SK-N-MC (cell line): ENCODE data around the gene ZNF134.
A peak's percentile ranks its signal among the peaks of the same experiment; 100 is the strongest.

Source experiments
- DNase-seq: peaks from one replicate; pipeline ENCODE4 v3.0.0-alpha.2; 2011; ENCODE audit warnings: low read depth, low spot score
- H3K27ac ChIP-seq: fragments of 200-600 bp; sonication (generic); 2 replicates; pipeline ENCODE4 v1.5.1; 2016; ENCODE audit warnings: mixed run types
- H3K36me3 ChIP-seq: fragments of 200-600 bp; sonication (generic); 2 replicates; pipeline ENCODE4 v1.6.1; 2017; ENCODE audit warnings: antibody characterized with exemption, low read length, mixed read lengths; ENCODE audit not compliant: insufficient read depth
- H3K4me3 ChIP-seq: fragments of 200-600 bp; sonication (generic); 2 replicates; pipeline ENCODE4 v1.5.1; 2016
- H3K9ac ChIP-seq: fragments of 200-600 bp; sonication (generic); 2 replicates; pipeline ENCODE4 v1.8.0; 2017; ENCODE audit warnings: mixed run types, mixed read lengths; ENCODE audit not compliant: insufficient read length
- H3K9me3 ChIP-seq: fragments of 200-600 bp; sonication (generic); 2 replicates; pipeline ENCODE4 v1.6.1; 2017; ENCODE audit warnings: low read depth, mild to moderate bottlenecking, antibody characterized with exemption, low read length, moderate library complexity, mixed read lengths
- EZH2 ChIP-seq: fragments of 200-600 bp; sonication (generic); IDR thresholded peaks from one replicate; pipeline ENCODE4 v1.6.1; 2017; ENCODE audit warnings: antibody characterized with exemption
- FOXP2 ChIP-seq: optimal IDR thresholded peaks from 2 replicates; pipeline ENCODE3; 2011; ENCODE audit warnings: mild to moderate bottlenecking, moderate library complexity; ENCODE audit not compliant: insufficient read depth; ENCODE audit errors: extremely low read length, control extremely low read depth
- POLR2AphosphoS5 ChIP-seq: IDR thresholded peaks from 2 replicates; pipeline ENCODE4 v1.6.1; 2012; ENCODE audit warnings: mild to moderate bottlenecking, low read depth, low read length, borderline replicate concordance

The ZNF134 gene

DNA sequence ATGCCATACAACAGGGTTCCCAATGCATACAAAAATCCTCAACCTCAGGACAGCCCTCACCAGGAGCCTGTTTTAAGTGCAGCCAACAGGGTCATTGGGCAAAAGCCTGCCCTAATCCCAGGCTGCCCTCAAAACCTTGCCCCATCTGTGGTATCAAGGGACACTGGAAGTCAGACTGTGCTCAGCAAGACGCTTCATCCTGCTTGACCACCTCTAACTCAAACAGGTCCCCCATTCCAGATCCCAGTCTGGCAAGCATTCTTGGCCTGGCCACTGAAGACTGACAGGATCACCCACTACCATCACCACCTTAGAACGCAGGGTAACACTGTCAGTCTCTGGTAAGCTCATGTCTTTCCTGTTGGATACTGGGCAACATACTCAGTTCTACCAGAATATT, 39.6 kb downstream of the ZNF134 start:
- H3K9me3 ChIP-seq, result no peaks in the 10 kb centered on the region
- H3K4me3 ChIP-seq, result no peak overlapping the region
- H3K27ac ChIP-seq, result no peak overlapping the region
- TF ChIP-seq POLR2AphosphoS5, result no peak
- TF ChIP-seq EZH2, result no peak
- no peak for TF ChIP-seq FOXP2
- no peak overlapping the region for H3K9ac ChIP-seq
- DNase-seq, result no peak
- no peaks in the 10 kb centered on the region for H3K36me3 ChIP-seq

- Histone ChIP-seq H3K4me3 (no peak overlapping the region), H3K9ac (no peak overlapping the region), H3K36me3 (no peaks in the 10 kb centered on the region), H3K9me3 (no peaks in the 10 kb centered on the region), H3K27ac (no peak overlapping the region)
- DNase-seq, result no peak
- no peak for TF ChIP-seq EZH2
- TF ChIP-seq POLR2AphosphoS5, result no peak
- no peak for TF ChIP-seq FOXP2
These were observed 41.4 kb downstream of the ZNF134 start for GRCh38 chr19:57655443-57655842.

- H3K9me3 ChIP-seq, result no peaks in the 10 kb centered on the region
- no peak overlapping the region for H3K4me3 ChIP-seq
- H3K27ac ChIP-seq, result no peak overlapping the region
- H3K36me3 ChIP-seq, result no peaks in the 10 kb centered on the region
- no peak overlapping the region for H3K9ac ChIP-seq
- DNase-seq, result no peak
- TF ChIP-seq FOXP2 (no peak), POLR2AphosphoS5 (no peak), EZH2 (no peak)
These were observed 42.3 kb downstream of the ZNF134 start for GRCh38 chr19:57656346-57656745.

GRCh38 chr19:57664269-57665127, 50.5 kb downstream of the ZNF134 start:
- H3K9ac ChIP-seq, result no peak overlapping the region
- H3K9me3 ChIP-seq, result no peaks in the 10 kb centered on the region
- DNase-seq, result no peak
- TF ChIP-seq EZH2, result no peak
- no peak for TF ChIP-seq FOXP2
- no peak for TF ChIP-seq POLR2AphosphoS5
- no peaks in the 10 kb centered on the region for H3K36me3 ChIP-seq
- H3K4me3 ChIP-seq, result peak overlapping the region; percentile 74
- no peak overlapping the region for H3K27ac ChIP-seq

- Histone ChIP-seq H3K36me3 (no peaks in the 10 kb centered on the region), H3K4me3 (no peak overlapping the region), H3K9me3 (no peaks in the 10 kb centered on the region), H3K27ac (no peak overlapping the region), H3K9ac (no peak overlapping the region)
- no peak for TF ChIP-seq FOXP2
- no peak for TF ChIP-seq EZH2
- no peak for TF ChIP-seq POLR2AphosphoS5
- DNase-seq, result no peak
These were observed 51.3 kb downstream of the ZNF134 start for GRCh38 chr19:57665261-57665806.

GRCh38 chr19:57667228-57667627, 53.2 kb downstream of the ZNF134 start:
- Histone ChIP-seq H3K36me3 (no peaks in the 10 kb centered on the region), H3K9me3 (no peaks in the 10 kb centered on the region), H3K4me3 (no peak overlapping the region), H3K27ac (no peak overlapping the region), H3K9ac (no peak overlapping the region)
- no peak for DNase-seq
- TF ChIP-seq FOXP2, result no peak
- TF ChIP-seq POLR2AphosphoS5, result no peak
- TF ChIP-seq EZH2, result no peak

DNA sequence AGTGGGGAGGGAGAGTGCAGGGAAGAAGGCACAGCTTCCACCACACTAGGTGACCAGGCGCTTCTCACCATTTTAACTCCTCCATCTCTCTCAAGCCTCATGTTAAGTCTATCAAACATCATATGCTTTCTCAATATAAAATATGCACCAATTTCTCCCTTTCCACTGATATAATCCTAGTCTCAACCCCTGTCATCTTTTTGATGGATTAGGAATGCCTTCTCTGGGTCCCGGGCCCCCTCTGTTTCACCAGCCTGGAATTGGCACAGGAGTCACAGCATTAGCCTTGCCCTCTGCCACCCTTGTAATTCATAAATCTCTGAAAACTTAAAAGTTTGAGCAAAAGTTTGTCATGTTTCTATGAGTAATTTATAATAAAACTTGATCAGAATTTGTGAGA, 54.6 kb downstream of the ZNF134 start, which contains the start of gene ZSCAN4:
Gene ZSCAN4, plus strand, starts transcription at position 301 of the 400 bp plus-strand sequence. CDS start 7,211 bp downstream, outside the sequence.
- no peak for DNase-seq
- no peaks in the 10 kb centered on the region for H3K9me3 ChIP-seq
- H3K9ac ChIP-seq, result no peak within 1 kb of the TSS
- TF ChIP-seq POLR2AphosphoS5 (no peak), FOXP2 (no peak), EZH2 (no peak)
- no peak within 1 kb of the TSS for H3K4me3 ChIP-seq
- H3K27ac ChIP-seq, result no peak within 1 kb of the TSS
- no peaks in the 10 kb centered on the region for H3K36me3 ChIP-seq

DNA sequence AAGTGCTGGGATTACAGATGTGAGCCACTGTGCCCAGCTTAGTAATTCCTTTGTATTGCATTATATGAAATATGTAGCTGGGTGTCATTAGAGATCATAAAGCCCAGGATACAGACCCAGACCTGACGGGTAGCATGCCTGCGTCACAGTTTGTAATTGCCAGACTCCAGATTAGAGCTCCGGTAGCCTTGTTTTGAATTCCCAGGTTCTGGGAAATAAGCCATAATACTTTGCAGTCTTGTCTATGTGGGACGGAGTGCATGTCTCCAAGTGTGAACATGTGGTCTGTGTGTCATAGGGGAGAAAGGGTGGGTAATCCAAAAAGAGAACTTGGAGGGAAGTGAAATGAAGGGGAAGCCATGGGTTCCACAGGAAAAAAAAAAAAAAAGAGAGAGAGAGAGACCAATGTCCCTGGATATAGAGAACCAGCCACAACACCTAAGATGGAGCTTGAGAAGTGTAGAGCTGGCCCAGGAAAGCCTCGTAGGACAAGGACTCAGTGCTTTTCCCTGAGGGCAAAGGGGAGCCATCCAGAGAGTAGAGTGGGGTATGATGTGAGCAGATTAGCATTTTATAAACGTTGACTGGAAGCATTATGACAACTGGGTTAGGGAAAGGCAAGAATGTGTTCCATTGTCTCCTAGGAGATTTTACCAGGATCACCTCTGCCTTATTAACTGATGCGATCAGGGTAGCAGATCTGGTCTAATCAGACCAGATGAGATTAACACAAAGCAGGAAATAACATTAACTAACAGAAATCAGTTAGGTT, 57.3 kb downstream of the ZNF134 start:
- DNase-seq, result no peak
- TF ChIP-seq POLR2AphosphoS5, result no peak
- no peak for TF ChIP-seq EZH2
- TF ChIP-seq FOXP2, result no peak

More for the DNA sequence above, 57.3 kb downstream of the ZNF134 start:
- Histone ChIP-seq H3K9me3 (no peaks in the 10 kb centered on the region), H3K36me3 (no peaks in the 10 kb centered on the region), H3K27ac (no peak overlapping the region), H3K4me3 (no peak overlapping the region), H3K9ac (no peak overlapping the region)
